ENCODE data around the gene SEMA4D. TPM values are rescaled to one million over a fixed set of nuclear protein-coding genes. Genes with fewer than 3 reads are reported as not detected.

The SEMA4D gene
- total and polyA plus RNA-seq, 2 of the 13 experiments (the other 11 are each of a cell fraction or from before 2014, with no cell fraction given): 0.13 to 0.16 TPM

DNA sequence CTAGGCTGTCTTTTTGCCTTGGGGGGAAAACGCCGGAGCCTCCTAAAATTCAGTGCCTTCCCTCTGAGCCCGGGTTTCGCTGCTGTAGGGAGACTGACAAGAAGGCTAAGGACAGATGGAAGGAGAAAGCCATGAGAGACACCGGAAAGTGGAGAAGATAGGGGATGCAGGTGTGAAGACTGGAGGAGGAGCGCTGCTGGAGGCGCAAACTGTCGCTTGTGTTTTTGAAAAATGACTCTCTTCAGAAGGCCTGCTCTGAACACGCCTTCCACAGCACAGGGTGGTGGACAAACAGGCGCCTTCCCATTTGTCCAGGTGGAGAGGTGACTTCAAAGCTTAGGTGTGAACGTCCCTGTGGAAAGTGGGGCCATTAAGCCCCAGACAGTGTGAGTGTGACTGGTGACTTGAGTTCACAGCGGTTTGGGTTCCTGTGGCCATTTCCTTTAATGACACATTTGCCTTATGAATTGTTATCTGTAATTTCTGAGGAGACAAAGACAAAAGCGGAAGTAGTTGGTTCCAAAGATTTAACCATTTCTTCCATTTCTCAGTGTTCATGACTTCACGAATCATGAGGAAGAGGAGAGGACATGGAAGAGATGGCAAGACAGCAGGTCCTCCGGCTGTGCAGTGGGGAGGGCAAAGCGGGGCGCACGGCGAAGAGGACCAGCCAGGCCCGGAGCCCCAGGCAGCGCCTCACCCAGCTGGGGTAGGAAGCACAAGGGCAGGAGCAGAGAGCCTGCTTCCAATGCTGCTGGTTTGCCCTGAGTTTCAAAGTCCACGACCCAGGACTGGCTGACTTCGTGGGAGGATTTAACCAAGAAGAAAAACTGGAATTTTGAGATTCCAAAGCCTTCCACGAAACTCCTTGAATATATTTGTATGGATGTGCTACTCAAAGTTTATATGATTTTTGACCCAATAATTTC lies 27.8 kb upstream of the SEMA4D start:
- 0 out of 3 replicates have a peak, but pooled peaks have one; percentile 33 for ATAC-seq
- Histone ChIP-seq H3K27me3 (ENCODE audit: control insufficient read depth in 1 of 2, insufficient read depth in 2 of 2, low read length in 2 of 2) (peaks cover 0 to under 1% of the 10 kb centered on the region in 2 experiments; a peak in 1 of 5 replicates), H4K20me1 (ENCODE audit: insufficient read depth, low read length) (no peaks in the 10 kb centered on the region), H3K4me1 (ENCODE audit: insufficient read depth, low read length) (peaks cover 15% of the 10 kb centered on the region), H3K36me3 (replicated peaks in 1 of 2; ENCODE audit: control insufficient read depth in 1 of 2, insufficient read depth in 2 of 2, low read length in 2 of 2) (no peaks in the 10 kb centered on the region), H3K4me3 (replicated peaks in 1 of 3; ENCODE audit: insufficient read depth in 1 of 3, low read depth in 2 of 3, low read length in 3 of 3) (no peak overlapping the region), H3K79me2 (ENCODE audit: insufficient read depth, low read length) (no peaks in the 10 kb centered on the region), H3K27ac (ENCODE audit: extremely low read length, insufficient read depth, low read length) (no peak overlapping the region), H3K4me2 (ENCODE audit: low read depth, low read length) (no peak overlapping the region), H3K9me3 (ENCODE audit: low read length) (no peaks in the 10 kb centered on the region), H2AFZ (ENCODE audit: low read length) (no peak overlapping the region), H3K9ac (ENCODE audit: insufficient read depth, low read depth, low read length) (no peak overlapping the region)
- TF ChIP-seq ZZZ3 (CRISPR knock-in tag; IDR thresholded peaks at IDR 0.05; ENCODE audit: borderline replicate concordance) (no peak), HMG20A (CRISPR knock-in tag; IDR thresholded peaks at IDR 0.05; ENCODE audit: borderline replicate concordance) (no peak), KLF15 (CRISPR knock-in tag; IDR thresholded peaks at IDR 0.05; ENCODE audit: borderline replicate concordance) (no peak), CBX5 (CRISPR knock-in tag; IDR thresholded peaks at IDR 0.05; ENCODE audit: borderline replicate concordance) (no peak), ZNF569 (CRISPR knock-in tag; IDR thresholded peaks at IDR 0.05; ENCODE audit: borderline replicate concordance) (no peak), ZSCAN21 (CRISPR knock-in tag; IDR thresholded peaks at IDR 0.05; ENCODE audit: borderline replicate concordance) (no peak), MXI1 (IDR thresholded peaks at IDR 0.05; ENCODE audit: borderline replicate concordance, low read depth, low read length) (no peak), MAFK (conservative IDR thresholded peaks at IDR 0.05 in 1 of 2, IDR thresholded peaks at IDR 0.05 in 1 of 2; ENCODE audit: low read length in 2 of 2) (no peak), SIX4 (CRISPR knock-in tag; IDR thresholded peaks at IDR 0.05) (no peak), ZNF543 (CRISPR knock-in tag; IDR thresholded peaks at IDR 0.05) (no peak), THAP11 (CRISPR knock-in tag; IDR thresholded peaks at IDR 0.05) (no peak), SSRP1 (CRISPR knock-in tag; IDR thresholded peaks at IDR 0.05) (no peak), STAG1 (CRISPR knock-in tag; IDR thresholded peaks at IDR 0.05) (no peak)
- TF ChIP-seq, protein P1, sequence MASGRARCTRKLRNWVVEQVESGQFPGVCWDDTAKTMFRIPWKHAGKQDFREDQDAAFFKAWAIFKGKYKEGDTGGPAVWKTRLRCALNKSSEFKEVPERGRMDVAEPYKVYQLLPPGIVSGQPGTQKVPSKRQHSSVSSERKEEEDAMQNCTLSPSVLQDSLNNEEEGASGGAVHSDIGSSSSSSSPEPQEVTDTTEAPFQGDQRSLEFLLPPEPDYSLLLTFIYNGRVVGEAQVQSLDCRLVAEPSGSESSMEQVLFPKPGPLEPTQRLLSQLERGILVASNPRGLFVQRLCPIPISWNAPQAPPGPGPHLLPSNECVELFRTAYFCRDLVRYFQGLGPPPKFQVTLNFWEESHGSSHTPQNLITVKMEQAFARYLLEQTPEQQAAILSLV (CRISPR knock-in tag; IDR thresholded peaks at IDR 0.05; ENCODE audit: borderline replicate concordance): no peak
- TF ChIP-seq, protein P2, sequence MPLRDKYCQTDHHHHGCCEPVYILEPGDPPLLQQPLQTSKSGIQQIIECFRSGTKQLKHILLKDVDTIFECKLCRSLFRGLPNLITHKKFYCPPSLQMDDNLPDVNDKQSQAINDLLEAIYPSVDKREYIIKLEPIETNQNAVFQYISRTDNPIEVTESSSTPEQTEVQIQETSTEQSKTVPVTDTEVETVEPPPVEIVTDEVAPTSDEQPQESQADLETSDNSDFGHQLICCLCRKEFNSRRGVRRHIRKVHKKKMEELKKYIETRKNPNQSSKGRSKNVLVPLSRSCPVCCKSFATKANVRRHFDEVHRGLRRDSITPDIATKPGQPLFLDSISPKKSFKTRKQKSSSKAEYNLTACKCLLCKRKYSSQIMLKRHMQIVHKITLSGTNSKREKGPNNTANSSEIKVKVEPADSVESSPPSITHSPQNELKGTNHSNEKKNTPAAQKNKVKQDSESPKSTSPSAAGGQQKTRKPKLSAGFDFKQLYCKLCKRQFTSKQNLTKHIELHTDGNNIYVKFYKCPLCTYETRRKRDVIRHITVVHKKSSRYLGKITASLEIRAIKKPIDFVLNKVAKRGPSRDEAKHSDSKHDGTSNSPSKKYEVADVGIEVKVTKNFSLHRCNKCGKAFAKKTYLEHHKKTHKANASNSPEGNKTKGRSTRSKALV (CRISPR knock-in tag; IDR thresholded peaks at IDR 0.05): no peak
- TF ChIP-seq, protein P3, sequence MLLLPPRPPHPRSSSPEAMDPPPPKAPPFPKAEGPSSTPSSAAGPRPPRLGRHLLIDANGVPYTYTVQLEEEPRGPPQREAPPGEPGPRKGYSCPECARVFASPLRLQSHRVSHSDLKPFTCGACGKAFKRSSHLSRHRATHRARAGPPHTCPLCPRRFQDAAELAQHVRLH (CRISPR knock-in tag; IDR thresholded peaks at IDR 0.05; ENCODE audit: borderline replicate concordance, low read depth): no peak
- ChIA-PET POLR2A (no interaction called here), CTCF (ENCODE audit: low intra/inter-chr PET ratio, low total read pairs) (no interaction called here)
- no peak for FAIRE-seq
- WGBS (ENCODE audit: low lambda C conversion rate): 46% methylated on average over 23 of the region's 24 CpGs
- intact Hi-C loops (cut with micrococcal nuclease; ENCODE audit: unreplicated experiment) (no loop called here), in situ Hi-C loops (cut with HindIII; ENCODE audit: extremely low pct_ligation_motif_present, low pct_unique_long_range_greater_than_20kb) (no loop called here)
- no peak for DNase-seq (ENCODE audit: low spot score)
- no TSS peak for BruUV-seq (replicated peaks)
